Measurements from ENCODE around the gene ZNF783.
"Not testable (repeated sequence)": the region's sequence is repeated elsewhere in the genome, so short reads cannot be mapped to it uniquely, and the experiment has no call there.

Gene ZNF783

DNA sequence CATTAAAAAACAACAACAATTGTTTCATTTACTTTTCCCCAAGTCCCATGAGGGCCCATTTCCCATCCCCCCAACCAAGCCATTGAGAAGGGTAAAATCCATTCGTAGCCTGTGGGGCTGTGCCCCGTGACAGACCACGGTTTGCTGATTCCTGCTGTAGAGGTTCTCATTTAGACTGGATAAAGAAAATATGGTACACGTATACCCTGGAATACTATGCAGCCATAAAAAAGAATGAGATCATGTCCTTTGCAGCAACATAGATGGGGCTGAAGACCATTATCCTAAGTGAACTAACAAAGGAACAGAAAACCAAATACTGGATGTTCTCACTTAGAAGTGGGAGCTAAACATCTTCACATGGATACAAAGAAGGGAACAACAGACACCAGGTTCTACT, 44.9 kb downstream of the ZNF783 start:
- no peak for DNase-seq

- no peak for DNase-seq
Measured at GRCh38 chr7:149307775-149308501, 45.9 kb downstream of the ZNF783 start.

- peak; percentile 77 for DNase-seq
Measured at GRCh38 chr7:149310113-149310836, 48.3 kb downstream of the ZNF783 start.

- DNase-seq = no peak
Measured at GRCh38 chr7:149310990-149311573, 49.1 kb downstream of the ZNF783 start.

DNA sequence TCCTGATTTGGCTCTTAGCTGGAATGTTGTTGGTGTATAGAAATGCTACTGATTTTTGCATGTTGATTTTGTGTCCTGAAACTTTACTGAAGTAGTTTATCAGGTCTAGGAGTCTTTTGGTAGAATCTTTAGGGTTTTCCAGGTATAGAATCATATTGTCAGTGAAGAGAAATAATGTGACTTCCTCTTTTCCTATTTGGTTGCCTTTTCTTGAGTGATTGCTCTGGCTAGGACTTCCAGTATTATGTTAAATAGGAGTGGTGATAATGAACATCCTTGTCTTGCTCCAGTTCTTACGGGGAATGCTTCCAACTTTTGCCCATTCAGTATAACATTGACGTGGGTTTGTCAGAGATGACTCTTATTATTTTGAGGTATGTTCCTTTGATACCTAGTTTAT, 52.0 kb downstream of the ZNF783 start:
- DNase-seq = no peak

DNA sequence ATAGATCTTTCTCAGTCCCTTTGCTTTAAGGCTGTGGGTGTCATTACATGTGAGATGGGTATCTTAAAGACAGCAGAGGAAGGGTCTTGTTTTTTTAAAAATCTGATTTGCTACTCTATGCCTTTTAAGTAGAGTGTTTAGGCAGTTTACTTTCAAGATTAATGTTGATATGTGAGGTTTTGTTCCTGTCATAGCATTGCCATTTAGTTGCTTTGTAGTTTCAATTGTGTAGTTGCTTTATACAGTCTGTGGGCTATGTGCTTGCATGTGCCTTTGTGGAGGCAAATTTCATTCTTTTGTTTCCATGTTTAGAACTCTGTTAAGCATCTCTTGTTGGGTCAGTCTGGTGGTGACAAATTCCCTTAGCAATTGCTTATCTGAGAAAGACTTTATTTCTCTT, 54.6 kb downstream of the ZNF783 start:
- DNase-seq = no peak

GRCh38 chr7:149317496-149317895, 55.5 kb downstream of the ZNF783 start:
- no peak for DNase-seq

- DNase-seq = no peak
Measured at GRCh38 chr7:149317986-149318672, 56.1 kb downstream of the ZNF783 start.

GRCh38 chr7:149319376-149319775, 57.4 kb downstream of the ZNF783 start:
- no peak for DNase-seq

DNA sequence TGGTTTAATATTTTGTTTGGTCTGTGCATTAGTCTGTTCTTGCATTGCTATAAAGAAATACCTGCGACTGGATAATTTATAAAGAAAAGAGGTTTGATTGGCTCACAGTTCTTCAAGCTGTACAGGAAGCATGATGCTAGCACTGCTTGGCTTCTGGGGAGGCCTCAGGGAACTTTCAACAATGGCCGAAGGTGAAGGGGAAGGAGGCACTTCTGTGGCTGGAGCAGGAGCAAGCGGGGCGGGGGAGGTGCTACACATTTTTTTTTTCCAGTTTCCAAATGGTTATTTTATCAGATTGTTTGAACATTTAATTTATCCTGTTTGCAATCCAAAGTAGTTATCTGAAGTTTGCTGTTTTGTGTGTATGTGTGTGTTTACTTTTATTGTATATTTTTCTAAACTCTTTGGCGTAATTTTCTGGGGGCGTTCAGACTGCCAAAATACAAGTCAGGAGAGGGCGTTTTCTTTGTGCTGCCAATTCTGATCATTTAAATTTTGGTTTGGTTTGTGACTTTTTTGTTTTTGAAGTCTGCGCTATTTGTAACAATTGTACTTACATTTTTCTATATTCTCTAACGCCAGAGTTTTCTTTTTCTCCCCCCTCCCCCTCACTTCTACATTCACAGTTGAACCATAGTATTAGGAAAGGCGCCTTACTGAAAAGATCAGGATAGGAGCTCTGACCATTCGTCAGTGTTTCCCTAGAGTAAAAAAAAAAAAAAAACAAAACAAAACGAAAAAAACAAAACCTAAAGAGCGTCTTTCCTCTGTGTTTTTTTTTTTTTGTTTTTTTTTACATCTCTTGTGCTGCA, 58.5 kb downstream of the ZNF783 start:
- no peak for DNase-seq

DNA sequence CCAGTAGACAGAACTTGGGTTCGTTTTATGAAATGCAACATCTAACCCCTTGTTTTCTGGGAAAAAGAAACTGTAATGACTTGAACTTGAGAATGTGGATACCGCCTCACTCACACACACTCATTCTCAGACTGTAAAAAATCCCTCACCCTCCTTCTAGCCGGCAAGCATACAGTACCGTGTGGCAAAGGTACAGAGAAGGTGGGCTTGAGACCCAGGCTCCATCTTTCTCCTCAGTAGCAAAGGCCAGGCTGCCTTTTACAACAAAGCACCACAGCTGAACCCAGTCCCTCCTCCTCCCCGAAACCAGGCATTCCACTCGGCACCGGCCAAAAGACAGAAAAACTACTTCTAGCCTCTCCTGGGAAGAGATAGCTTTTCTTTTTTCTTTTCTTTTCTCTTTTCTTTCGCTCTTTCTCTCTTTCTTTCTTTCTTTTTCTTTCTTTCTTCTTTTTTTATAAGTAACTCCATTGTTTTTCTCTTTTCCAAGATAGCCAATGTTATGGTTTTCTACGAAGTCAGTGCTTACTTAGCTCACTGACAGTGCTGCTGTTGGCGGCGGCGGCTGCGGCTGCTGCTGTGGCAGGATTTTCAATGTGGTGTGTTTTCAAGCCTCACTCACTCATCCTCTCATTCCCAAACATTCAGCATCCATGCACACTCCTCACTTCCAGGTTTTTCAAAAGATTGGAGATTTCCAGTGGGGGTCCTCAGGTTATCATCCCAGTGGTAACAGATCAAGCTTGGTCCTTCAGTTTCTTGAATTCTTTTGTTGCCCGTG, 59.3 kb downstream of the ZNF783 start:
- DNase-seq = not testable (repeated sequence)

DNA sequence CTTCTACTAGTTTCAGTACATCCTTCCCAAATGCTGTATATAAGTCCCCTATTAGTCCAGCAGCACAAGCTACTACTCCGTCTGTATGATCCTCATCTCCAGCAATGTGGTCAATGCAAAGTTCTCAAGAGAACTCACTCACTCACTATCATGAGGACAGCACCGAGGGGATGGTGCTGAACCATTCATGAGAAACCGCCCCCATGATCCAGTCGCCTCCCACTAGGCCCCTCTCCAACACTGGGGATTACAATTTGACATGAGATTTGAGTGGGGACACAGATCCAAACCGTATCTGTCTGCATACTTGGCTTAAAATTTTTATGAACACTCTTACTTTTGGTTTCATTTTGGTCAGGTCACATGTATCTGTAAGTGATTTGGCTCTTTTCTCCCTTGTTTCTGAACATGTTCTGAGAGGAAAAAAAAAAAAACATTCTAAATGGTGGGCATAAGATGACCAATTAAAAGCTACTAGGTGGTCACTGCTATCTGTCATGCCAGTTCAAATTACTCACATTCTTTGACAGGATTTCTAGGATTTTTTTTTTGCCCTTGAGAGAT, 60.1 kb downstream of the ZNF783 start:
- no peak for DNase-seq

DNA sequence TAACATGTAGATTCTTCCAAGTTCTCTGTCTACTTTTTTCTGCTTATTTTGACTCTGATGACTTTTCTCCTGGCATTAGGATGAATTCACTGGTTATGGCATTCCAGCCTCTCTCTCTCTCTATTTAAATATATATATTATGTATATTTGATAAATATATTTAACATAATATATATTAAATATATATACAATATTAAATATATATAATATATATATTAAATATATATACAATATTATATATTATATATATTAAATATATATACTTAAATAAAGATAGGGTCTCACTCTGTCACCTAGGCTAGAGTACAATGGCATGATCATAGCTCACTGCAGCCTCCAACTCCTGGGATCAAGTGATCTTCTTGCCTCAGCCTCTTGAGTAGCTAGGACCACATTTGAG, 60.7 kb downstream of the ZNF783 start:
- DNase-seq = no peak

GRCh38 chr7:149325248-149325647, 63.3 kb downstream of the ZNF783 start:
- no peak for DNase-seq

- DNase-seq = no peak
Measured at GRCh38 chr7:149329265-149329664, 67.3 kb downstream of the ZNF783 start.

DNA sequence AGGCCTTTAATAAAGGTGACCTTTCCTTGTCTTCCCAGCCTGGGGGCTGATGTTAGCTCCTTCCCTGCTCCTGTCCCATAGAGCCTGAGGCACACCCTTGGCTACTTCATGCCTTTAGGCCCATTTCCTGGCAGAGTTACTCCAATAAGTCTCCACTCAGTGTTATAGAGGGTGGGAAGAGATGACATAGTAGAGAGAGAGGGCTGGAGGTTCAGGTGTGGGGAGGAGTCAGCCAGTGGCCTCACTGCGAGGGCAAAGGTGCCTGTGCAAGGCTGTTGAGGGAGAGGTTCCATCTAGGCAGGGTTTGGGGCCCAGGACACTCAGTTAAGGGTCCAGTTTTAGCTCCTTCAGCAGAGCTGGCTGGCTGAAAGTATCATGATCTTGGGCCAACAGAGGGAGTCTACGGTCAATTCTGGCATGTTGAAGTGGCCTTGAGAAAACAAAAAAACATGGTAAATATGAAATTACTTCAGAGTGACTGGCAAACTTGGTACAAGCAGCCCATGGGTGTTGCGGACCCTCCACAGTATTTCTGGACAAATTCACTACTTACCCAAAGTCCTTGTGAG, 67.9 kb downstream of the ZNF783 start:
- no peak for DNase-seq

DNA sequence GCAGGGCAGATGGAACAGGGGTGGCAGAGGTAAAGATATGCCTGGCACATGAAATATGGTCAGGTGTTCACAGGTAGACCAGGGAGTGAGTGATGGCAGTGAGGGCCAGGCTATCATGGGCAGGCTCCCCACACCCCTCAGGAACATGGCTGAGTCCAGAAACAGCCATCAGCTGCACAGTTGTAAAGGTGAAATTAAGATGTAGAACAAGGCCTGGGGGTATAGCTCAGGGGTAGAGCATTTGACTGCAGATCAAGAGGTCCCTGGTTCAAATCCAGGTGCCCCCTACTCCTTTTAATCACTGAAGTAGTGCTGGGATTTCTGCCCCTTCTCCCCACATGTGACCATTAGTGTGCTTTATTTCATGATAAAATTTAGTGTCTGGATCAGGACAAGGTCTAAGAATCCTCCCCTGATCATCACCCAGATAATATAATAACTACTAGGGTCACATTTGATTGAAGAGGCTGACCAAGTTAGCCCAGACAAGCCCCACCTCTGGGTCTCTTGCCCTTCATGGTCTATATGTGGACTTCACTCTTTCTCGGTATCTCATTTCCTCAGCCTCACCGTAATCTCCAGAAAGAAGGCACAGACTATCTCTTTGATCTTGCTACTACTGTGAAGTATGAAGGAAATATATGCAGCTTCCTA, 69.0 kb downstream of the ZNF783 start:
- no peak for DNase-seq

DNA sequence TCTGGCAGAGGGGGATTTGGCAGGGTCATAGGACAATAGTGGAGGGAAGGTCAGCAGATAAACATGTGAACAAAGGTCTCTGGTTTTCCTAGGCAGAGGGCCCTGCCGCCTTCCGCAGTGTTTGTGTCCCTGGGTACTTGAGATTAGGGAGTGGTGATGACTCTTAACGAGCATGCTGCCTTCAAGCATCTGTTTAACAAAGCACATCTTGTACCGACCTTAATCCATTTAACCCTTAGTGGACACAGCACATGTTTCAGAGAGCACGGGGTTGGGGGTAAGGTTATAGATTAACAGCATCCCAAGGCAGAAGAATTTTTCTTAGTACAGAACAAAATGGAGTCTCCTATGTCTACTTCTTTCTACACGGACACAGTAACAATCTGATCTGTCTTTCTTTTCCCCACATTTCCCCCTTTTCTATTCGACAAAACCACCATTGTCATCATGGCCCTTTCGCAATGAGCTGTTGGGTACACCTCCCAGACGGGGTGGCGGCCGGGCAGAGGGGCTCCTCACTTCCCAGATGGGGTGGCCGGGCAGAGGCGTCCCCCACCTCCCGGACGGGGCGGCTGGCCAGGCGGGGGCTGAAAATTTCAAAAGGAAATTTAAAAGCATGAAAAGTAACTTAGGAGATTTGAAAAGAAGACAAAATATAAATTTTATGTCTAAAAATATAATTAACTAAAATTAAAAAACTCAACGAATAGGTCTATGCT, 70.8 kb downstream of the ZNF783 start:
- DNase-seq = not testable (repeated sequence)

- DNase-seq = no peak
Measured at GRCh38 chr7:149333321-149333717, 71.3 kb downstream of the ZNF783 start.

DNA sequence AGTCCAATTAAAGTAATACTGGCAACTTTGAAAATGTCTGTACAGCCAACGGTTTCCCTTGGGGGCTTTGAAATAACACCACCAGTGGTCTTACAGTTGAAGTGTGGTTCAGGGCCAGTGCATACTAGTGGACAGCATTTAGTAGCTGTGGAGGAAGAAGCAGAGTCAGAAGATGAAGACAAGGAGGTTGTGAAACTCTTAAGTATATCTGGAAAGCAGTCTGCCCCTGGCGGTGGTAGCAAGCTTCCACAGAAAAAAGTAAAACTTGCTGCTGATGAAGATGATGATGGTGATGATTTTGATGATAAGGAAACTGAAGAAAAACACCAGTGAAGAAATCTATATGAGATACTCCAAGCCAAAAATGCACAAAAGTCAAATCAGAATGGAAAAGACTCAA, 72.2 kb downstream of the ZNF783 start:
- no peak for DNase-seq

Measured in NCI-H2171 treated with DMSO at 0.1 percent for 48 hours (cell line).